CD4-positive, alpha-beta T cell treated with Interleukin-17A for 4 hours (primary cell): ENCODE results near the gene GRIA1.

Experiments used
- DNase-seq: peaks from one replicate; pipeline ENCODE4 v3.0.0-alpha.2; 2020; ENCODE audit warnings: mixed read lengths

The GRIA1 gene

DNA sequence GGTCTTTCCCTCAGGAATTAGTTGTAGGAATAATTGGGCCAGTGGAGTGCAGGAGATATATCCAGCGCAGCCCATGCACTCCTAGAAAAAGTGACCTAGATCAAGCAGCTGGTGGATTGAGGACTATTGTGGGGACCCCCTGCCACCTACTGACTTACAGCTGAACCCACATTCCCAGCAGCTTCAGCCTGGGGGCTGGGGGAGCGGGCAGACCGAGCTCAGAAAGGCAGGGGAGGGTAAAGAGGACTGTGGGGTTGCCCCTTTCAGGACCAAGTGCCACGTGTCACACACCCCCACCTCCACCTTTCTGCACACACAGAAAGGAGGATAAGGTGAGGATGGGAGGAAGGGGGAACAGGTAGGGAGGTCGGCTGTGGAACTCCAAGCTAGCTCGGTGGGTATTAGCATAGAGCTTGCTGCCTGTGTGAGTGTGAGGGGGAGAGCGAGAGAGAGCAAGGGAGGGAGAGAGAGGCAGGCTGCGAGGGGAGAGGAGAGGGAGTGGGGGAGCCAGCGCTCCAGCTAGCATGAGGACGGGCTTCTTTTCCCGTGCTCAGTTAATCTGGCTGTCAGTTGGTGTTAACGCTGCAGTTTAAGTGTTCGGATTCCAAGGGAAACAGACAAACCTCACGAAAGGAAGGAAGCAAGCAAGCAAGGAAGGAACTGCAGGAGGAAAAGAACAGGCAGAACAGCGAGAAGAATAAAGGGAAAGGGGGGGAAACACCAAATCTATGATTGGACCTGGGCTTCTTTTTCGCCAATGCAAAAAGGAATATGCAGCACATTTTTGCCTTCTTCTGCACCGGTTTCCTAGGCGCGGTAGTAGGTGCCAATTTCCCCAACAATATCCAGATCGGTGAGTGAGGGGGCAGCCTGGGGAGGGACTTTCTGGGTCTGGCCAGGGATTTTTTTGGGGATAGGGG, at the start of gene GRIA1:
TSS of gene GRIA1 (plus strand) at position 553 of the 920 bp plus-strand sequence.
- no peak for DNase-seq

DNA sequence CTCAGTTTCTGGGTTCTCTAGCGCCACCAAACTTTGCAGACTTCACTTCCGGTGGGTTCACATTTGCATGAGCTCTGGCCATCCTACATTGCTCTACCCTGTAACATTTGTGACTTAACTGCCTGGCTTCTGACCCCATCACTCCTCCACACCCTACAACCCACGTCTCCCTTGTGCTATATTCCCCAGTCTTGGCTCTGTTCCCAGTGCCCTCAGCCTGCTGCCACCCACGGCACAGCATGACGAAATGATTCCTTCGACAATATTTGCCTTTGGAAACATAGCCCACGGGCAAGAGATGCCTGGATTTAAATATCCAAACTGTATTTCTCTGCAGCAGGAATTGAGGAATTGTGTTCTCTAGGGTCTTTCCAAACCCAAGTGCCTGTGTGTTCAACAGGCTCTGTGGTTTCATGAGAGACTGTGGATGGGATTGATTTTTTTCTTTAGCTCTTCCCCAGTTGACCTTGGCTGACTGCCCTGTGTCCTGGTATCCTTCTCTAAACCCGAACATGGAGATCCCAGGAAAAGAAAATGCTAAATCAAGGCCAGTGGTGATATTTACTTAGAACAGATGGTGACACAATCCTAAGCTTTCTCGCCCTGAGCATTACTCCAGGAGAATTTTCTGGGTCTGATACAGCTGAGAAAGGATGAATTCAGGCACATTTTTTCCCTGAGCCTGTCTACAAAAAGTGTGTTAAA, 44.4 kb upstream of the GRIA1 start:
- no peak for DNase-seq

DNA sequence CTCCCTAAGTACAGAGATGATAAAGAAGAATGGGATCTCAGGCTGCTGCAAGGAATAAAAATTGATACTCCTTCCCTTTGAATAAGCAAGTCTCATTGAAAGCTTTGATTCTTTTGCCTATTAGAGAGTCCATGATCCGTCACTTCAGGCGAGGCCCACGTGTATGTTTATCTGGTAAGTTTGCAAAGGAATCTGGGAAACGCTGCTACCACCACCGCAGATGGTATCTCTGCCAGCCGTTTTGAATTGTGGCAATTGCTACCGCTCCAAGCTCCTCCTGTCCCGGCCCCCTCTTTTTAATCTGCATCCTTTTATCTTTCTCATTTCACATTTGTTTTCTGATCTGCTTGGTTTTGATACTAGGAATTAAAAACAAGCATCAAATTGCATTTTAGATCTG, 42.9 kb upstream of the GRIA1 start:
- no peak for DNase-seq

DNA sequence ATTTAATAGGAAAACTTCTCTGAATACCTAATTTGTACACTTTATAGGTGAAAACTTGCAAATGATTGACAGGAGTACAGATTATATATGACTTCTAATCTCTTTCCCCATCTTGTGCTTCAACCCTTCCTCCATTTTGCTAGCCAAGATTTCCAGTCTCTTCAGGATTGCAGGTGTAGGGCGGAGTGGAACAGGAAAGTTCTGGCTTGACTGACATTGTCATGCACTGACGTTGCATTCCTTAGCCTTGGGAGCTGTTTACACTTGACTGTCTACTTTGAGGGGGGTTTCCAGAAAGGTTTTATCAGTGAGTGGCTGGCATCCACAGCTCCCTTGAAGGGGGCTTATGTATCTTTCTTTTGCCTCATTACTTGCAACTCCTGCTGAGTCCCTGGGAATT, 34.1 kb upstream of the GRIA1 start:
- DNase-seq = no peak

DNA sequence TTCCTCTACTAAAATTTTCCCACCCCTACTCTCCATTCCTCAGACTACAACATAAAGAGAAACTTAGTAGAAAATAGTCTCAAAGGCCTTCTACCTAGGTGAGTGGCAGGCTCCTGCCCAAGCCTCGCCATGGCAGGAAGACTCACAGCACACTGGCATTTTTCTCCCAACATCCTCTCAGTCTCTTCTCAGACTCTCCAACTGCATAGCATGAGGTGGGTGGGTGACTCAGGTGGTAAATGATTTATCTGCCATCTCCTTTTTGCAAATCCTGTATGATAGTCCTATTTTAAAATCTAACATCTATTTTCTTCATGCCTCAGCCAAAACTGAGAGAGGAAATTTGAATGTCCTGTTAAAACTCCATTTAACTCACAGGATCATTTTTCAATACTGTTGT, 33.5 kb upstream of the GRIA1 start:
- no peak for DNase-seq

DNA sequence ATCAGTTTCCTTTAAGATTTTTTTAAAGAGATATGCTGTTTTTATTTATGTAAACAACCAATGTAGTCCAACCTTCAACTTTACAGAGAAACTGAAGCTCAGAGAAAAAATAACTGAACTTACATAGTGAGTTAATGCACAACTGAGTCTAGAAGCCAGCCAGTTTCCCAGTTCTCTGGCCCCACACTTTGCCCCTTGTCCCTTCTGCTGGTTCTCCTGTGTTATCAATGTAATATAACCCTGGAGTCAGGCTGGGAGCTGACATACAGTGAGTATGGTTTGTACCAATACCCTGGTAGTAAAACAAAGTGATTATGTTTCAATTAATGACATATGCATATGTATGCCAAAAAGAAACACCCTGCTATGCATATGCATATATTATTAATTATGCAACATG, 32.2 kb upstream of the GRIA1 start:
- no peak for DNase-seq

DNA sequence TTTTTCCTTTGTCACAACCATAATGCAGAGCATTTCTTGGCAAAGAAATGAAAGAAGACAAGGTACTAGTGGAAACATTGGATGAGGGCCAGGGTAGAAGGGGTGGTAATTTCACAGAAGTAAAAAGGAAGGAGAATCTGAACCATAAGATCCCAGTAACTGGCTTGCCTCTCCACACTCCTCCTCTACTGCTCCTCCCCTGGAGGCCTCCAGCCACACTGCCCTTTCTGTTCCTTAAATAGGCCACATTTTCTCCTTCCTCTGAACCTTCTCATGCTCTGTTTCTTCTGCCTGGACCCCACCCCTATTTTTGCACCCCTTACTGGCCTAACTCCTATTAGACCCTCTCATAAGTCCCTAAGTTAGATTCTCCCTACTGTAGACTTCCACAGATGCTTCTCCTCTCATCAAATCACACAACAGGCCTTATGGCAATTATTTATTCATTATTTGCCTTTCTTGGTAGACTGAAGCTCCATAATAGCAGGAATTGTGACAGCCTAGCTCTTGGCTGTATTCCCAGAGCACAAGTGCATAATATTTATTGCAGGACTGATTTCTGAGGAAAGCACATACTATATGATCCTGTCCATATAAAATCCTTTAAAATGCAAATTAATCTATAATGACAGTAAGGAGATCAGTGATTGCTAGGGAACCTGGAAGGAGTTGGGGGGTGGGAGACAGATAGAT, 31.3 kb upstream of the GRIA1 start:
- DNase-seq = no peak

DNA sequence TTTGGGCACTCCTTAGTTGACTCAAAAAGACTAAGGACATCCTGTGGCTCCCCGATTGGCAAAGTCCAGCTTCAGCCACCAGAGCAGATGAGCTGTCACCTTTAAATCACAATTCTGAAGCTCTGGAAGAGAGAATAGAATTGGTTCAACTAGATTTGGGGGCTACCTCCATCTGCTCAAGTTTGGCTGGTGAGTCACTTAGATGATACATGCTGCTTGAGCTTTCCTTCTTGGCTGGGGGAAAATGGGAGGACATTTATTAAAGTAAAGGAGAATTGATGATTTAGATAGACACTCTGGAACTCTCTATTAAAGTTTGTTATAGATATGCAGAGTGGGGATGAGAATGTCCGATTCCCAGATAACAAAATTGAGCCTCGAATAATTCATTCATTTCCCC, 30.0 kb upstream of the GRIA1 start:
- no peak for DNase-seq

DNA sequence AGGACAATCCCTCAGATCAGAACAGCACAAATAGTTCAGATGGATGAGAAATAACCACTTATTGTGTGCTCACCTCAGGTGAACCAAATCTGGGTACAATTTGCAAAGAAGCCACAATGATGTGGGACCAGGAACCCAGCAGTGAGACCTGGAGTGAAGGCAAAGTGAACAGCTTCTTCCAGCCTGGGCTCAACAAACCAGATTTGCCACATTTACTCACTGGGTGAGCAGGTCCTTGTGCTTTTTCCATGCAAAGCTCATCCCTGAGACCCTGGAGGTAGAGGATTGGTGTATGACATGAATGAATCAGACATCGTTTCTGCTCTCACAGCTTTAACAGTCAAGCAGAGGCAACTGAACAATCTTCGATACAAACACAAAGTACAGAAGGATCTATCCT, 29.1 kb upstream of the GRIA1 start:
- DNase-seq = no peak

DNA sequence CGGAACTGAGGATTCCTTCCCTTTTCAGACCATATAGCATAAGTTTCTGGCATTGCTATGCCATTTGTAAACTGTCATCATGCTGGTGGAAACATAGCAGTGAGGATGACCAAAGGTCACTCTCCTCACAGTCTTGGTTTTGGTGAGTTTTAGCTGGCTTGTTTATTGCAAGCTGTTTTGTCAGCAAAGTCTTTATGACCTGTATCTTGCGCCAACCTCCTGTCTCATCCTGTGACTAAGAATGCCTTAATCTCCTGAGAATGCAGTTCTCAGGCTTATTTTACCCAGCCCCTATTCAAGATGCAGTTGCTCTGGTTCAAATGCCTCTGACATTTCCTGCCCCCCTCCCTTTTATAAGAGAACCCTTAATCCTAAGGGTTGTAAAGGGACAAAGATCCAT, 26.7 kb upstream of the GRIA1 start:
- no peak for DNase-seq

DNA sequence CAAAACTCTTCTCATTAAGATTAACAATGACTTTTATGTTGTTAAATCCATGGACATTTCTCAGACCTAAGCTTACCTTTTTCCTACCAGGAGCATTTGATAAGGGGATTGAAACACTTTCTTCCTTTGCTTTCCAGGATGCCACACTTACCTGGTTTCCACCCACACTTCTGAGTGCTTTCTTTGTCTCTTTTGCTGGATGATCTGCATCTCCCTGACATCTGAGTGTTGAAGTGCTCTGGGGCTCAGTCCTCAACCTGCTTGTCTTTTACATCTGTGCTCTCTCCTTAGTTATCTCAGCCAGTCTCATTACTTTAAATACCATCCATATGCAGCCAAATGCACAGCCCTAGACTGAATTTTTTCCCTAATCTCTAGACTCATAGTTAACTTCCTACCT, 22.9 kb upstream of the GRIA1 start:
- no peak for DNase-seq

DNA sequence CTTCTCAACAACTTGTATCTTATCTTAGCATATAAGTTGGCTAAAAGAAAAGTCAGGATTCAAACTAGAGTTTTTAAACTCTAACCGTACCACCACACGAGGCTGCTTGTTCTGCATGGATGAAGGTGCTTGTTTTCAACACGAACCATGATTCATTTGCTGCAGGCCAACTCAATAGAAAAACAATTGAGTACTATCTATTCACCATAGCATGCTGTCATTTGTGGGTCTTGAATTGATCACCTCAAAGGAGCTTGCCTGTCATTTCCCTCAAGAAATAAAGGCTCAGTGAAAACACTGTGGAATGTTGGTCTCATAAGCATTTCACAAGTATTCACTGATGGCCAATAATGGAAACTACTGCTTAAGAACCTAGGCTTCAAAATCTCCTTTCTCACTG, 21.0 kb upstream of the GRIA1 start:
- no peak for DNase-seq

DNA sequence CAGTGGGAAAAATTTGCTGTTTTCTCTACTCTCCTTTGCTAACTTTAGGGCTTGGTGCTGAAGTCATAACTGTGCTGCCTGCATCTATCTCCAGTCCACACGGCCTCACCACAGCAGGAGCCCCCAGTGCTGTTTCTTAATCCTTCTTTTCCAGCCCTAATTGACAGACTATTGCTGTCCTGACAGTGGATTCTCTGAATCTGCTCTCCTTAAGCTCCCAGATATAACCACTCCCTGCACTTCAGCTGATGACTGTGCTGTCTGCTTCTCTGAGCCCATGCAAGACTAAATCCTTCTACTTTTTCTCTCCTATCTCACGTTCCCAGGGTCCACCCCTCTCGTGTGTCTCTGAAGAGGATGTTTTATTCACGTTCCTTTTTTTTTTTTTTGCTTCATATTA, 19.7 kb upstream of the GRIA1 start:
- no peak for DNase-seq

DNA sequence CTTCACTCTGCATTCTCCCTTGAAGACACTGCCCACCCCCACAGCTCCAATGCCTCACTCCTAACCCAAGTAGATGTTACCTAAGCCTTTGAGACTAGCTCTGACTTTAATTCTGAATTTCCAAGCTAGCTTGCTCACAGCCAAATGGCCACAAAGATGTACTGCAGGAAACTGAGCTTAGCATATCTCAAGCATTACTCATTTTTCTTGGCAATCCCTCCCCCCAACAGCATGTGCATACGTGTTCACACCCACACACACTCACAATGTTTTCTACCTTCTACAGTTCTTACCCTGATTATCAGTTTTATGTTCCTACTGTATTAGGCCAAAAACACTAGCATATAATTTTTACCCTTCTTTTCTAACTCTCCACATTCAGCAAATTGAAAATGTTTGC, 13.7 kb upstream of the GRIA1 start:
- no peak for DNase-seq

DNA sequence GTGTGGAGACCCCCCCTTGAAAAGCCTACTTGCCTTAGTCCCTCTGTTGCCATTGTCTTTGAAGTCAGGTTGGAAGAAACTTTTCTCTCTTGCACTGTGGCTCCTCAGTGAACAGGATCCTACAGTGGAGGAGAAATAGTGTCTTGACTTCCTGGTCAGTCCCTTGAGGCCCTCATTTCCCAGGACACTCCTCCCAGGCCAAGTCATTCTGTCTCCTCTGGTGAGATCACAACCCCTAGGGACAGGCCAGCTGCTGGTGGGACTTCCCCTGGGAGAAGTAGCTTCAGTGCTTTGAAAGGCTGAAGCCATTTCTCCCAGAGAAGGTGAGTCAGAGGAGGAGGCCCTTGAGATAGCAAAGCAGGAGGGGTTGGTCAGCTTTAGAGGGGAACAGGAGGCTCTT, 10.1 kb upstream of the GRIA1 start:
- DNase-seq = no peak

DNA sequence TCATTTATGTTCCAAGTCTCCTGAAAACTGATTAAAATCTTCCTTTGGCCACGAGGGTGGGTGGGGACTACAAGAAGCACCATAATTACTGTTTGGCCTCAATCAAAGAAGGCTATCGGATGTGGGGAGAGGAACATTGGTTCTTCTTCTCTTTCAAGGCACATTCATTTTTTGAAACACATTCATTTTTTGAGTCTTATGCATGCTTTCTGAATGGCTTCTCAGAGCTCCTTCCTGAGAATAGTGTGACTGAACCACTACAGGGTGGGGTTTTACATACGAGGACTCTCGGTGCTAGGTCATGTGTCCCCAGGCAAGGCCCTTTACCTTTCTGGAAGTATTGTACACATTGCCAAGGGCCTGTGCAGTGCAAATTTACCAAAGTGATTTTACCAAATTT, 7.0 kb upstream of the GRIA1 start:
- DNase-seq = no peak

DNA sequence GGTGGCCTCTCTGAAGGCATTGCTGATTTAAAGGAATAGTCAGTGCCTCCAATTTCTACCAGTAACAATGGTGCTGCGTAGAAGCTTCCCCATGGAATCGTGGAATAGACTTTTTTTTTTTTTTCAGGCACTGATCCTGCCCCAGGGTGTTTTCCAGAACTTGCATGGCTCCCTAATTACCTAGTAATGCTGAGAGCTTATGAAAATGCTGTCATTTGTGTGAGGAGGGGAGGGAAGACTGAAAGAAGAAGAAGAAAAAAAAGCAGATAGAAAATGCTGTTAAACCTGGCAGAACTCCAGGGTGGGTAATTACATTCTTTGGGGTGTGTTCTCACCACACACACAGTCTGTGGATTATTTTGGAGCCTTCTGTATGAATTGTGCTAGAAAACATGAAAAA, 4.8 kb upstream of the GRIA1 start:
- no peak for DNase-seq

DNA sequence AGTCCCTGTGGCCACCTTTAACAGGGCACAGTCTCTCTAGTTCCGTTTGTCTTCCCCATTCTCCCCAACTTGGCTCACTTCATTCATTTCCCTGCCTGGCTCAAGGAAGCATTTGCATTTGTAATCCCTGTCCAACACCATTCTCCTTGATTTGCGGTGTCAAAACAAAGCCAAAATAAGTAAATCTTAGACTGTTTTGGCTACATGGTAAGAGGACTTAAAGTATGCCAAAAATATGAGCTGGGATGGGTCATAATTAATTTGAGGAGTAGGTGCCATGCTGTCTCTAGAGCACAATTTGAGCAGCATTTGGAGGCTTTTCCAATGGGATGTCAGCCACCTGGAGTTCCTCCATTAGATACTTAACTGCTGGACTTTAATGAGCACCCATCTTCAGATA, 3.7 kb upstream of the GRIA1 start:
- DNase-seq = no peak

DNA sequence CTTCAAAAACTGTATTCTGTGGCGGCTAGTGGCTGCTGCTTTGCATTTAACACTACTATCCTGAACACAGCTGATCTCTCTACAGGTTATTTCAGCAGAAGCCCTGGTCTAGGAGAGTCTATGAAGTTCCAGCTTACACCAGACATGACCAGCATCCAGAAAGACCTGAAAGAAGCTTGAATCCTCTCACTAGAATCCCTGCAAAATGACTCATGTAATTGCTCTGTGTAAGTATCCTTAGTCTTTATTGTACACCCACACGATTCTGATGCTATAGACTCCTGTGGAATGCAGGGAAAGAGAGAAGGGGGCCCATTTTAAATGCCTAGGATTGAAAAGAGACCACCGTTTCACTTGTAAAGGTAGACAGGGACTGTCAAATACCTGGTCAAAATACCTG, 859 bp upstream of the GRIA1 start:
- no peak for DNase-seq

DNA sequence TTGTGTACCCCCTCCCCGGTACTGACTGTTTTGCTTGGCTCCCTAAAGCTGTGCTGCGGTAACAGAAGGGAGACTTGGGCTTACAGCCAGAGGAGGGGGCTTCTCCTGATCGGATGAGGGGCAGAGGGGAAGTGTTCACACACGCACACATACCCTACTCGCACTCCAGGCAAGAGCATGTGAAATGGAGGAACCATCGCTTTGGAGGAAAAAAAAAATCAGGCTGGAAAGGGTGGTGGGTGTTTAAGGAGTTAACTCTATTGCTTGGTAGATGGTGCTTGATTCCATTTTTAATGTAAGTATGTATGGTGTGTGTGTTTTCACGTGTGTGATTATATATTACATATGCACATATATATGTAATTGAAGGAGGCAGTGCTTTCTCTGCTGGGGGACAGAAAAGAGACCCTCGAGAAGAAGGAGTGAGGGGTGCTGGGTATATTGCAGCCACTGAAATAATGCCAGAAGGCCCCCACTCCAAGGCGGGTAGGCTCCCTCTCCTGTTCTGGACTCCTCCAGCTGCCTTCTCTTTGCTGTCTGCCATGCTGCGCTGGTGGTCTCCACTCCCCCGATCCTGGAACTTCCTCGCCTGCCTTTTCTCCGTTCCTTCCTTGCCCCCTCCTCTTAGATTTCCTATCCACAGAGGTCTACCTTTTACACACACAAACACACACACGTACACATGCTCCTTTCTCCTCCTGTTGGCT, 721 bp downstream of the GRIA1 start:
- DNase-seq = no peak

DNA sequence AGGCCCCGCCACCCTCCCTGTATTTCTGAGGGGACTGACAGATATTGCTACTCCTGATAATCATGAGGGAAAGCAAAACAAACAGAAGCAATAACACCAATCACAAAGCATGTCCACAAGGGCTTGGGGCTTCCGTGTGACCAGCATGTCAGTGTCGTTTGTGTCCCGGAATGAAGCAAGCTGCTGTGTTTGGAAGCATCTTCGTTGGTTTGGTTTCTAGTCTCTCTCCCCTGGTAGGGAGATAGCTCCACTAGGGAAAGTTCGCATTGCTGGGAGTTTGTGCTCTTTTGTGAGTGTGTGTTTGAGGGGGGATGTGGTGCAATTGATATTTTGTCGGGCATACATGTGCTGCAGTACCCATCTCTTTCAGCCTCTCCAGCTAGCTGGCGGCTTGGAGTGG, 1.4 kb downstream of the GRIA1 start:
- no peak for DNase-seq

DNA sequence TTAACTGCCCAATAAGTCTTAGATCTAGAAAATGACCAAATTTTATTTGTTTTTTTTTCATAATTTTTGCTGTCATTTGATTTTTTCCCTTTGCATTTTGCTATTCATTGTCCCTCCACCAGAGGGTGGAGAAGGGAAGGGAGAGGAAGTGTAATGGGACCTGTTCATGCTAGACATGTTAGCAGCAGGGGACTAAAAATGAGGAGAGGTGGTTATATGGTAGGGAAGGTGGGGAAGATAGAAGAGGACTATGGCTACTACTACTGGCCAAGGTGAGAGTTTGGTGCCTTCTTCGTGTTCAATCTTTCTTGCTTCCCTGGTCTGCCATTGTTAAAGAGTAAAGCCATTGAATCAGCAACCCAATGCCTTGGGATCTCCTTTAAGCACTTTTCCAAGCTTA, 6.4 kb downstream of the GRIA1 start:
- DNase-seq = no peak

DNA sequence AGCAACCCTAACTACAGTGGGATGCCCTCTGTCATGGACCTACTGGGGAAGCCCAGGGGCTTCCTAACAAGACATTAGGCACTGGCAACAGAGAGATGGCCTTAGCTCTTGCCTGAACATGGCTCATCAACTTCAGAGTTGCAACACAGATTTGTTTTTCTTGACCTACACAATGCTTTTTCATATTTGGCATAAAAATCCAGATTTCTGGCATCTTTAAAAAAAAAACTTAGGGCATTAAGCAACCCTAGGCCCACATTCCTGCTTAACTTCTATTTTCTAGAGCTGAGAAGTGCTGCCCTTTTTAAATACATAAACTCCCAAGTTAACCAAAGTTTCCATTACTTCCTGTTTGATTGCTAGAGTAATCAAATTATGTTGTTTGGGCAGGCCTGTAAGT, 8.0 kb downstream of the GRIA1 start:
- DNase-seq = no peak
